WI38 (cell line): Measurements from ENCODE around the gene ZNF148.

Experiments used
- H3K4me3 ChIP-seq: 2 replicates; pipeline ENCODE4 v1.5.1; 2011; ENCODE audit warnings: low read depth, mild to moderate bottlenecking, control low read depth, low read length
- CTCF ChIP-seq: IDR thresholded peaks from 2 replicates; pipeline ENCODE4 v1.5.1; 2012; ENCODE audit warnings: low read depth, mild to moderate bottlenecking, control low read depth, low read length

The ZNF148 gene

GRCh38 chr3:125386811-125387210 is 11.7 kb upstream of the ZNF148 start:
- H3K4me3 ChIP-seq: no peak overlapping the region
- no peak for TF ChIP-seq CTCF

- no peak for TF ChIP-seq CTCF
- H3K4me3 ChIP-seq: no peak overlapping the region
These were observed 8.6 kb upstream of the ZNF148 start for GRCh38 chr3:125383744-125384143.

GRCh38 chr3:125382298-125382697 is 7.2 kb upstream of the ZNF148 start:
- no peak for TF ChIP-seq CTCF
- no peak overlapping the region for H3K4me3 ChIP-seq

- no peak overlapping the region for H3K4me3 ChIP-seq
These were observed 6.6 kb upstream of the ZNF148 start for GRCh38 chr3:125381743-125382142.

GRCh38 chr3:125381314-125381713 is 6.2 kb upstream of the ZNF148 start:
- H3K4me3 ChIP-seq: no peak overlapping the region

More at GRCh38 chr3:125381743-125382142, 6.6 kb upstream of the ZNF148 start:
- no peak for TF ChIP-seq CTCF

GRCh38 chr3:125379483-125379882 is 4.4 kb upstream of the ZNF148 start:
- H3K4me3 ChIP-seq: no peak overlapping the region
- no peak for TF ChIP-seq CTCF

More at GRCh38 chr3:125381314-125381713, 6.2 kb upstream of the ZNF148 start:
- TF ChIP-seq CTCF: no peak

GRCh38 chr3:125378762-125379161 is 3.6 kb upstream of the ZNF148 start:
- no peak overlapping the region for H3K4me3 ChIP-seq
- TF ChIP-seq CTCF: no peak
